Gastrocnemius medialis (tissue), 4 donors: ENCODE results near the gene SPO11.

Experiments used
- CTCF ChIP-seq, 5 experiments: fragments of 450-650 bp in 3 of 5; fragments of 200-600 bp in 2 of 5; sonication (generic) in 2 of 5; IDR thresholded peaks in 4 of 5; conservative IDR thresholded peaks in 1 of 5; 1 replicate in 4 of 5; 2 replicates in 1 of 5; pipeline ENCODE4 v1.5.1; 2016 to 2019; ENCODE audit warnings: antibody characterized with exemption in 5 of 5, mild to moderate bottlenecking in 3 of 5, moderate library complexity in 3 of 5
- POLR2A ChIP-seq, 2 donors: fragments of 450-650 bp; IDR thresholded peaks; one replicate each; pipeline ENCODE4 v1.6.1; 2017; ENCODE audit warnings: antibody characterized with exemption in 2 of 2, mild to moderate bottlenecking in 2 of 2, moderate library complexity in 2 of 2

DNA sequence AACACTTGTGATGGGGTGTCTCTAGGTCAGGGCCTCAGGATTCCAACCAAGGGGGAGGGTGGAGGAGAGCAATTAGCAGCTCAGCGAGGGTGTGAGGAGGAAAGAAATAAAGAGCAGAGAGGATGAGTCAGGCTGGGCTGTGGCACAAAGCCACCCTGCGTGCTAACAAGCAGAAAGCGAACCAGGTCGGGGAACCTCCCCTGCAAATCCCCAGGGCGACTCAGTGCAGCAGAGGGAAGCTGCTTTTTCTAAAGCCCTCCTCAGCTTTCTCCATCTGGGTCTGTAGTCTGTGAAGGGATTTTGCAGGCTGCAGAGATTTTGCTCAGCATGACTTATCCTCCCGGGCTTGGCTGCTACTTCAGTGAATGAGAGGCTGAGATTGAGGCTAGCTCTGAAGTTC, 6.6 kb upstream of the SPO11 start:
- no peak for TF ChIP-seq CTCF (IDR thresholded peaks at IDR 0.05 in 4 of 5, conservative IDR thresholded peaks at IDR 0.05 in 1 of 5)
- no peak for TF ChIP-seq POLR2A (IDR thresholded peaks at IDR 0.05)
